Activated gamma-delta T cell treated with Interleukin-2 at 50 U/mL for 16 hours (primary cell): ENCODE results near the gene PTPRM.
"Not testable (repeated sequence)": the region's sequence is repeated elsewhere in the genome, so short reads cannot be mapped to it uniquely, and the experiment has no call there.

ENCODE experiments used
- DNase-seq: peaks from one replicate; pipeline ENCODE4 v3.0.0-alpha.2; 2020

PTPRM gene

GRCh38 chr18:8423051-8423557 lies 856.0 kb downstream of the PTPRM start:
- DNase-seq: no peak

GRCh38 chr18:8424481-8424880 lies 857.4 kb downstream of the PTPRM start:
- DNase-seq: no peak

- no peak for DNase-seq
Observed at GRCh38 chr18:8424917-8425725, 858.0 kb downstream of the PTPRM start.

- no peak for DNase-seq
Observed at GRCh38 chr18:8426401-8426800, 859.3 kb downstream of the PTPRM start.

- DNase-seq: no peak
Observed at GRCh38 chr18:8427339-8427738, 860.2 kb downstream of the PTPRM start.

GRCh38 chr18:8428951-8429350 lies 861.8 kb downstream of the PTPRM start:
- no peak for DNase-seq

- no peak for DNase-seq
Observed at GRCh38 chr18:8431036-8431435, 863.9 kb downstream of the PTPRM start.

GRCh38 chr18:8433323-8433722 lies 866.2 kb downstream of the PTPRM start:
- DNase-seq: no peak

- DNase-seq: no peak
Observed at GRCh38 chr18:8433771-8434170, 866.7 kb downstream of the PTPRM start.

- DNase-seq: no peak
Observed at GRCh38 chr18:8435376-8435775, 868.3 kb downstream of the PTPRM start.

GRCh38 chr18:8439055-8439454 lies 871.9 kb downstream of the PTPRM start:
- no peak for DNase-seq

GRCh38 chr18:8443505-8443904 lies 876.4 kb downstream of the PTPRM start:
- no peak for DNase-seq

GRCh38 chr18:8446936-8447335 lies 879.8 kb downstream of the PTPRM start:
- not testable (repeated sequence) for DNase-seq

GRCh38 chr18:8448130-8448529 lies 881.0 kb downstream of the PTPRM start:
- DNase-seq: no peak

- no peak for DNase-seq
Observed at GRCh38 chr18:8450013-8450412, 882.9 kb downstream of the PTPRM start.

- no peak for DNase-seq
Observed at GRCh38 chr18:8450898-8451665, 884.0 kb downstream of the PTPRM start.

GRCh38 chr18:8453528-8453927 lies 886.4 kb downstream of the PTPRM start:
- DNase-seq: no peak

GRCh38 chr18:8454136-8454535 lies 887.0 kb downstream of the PTPRM start:
- DNase-seq: no peak

- no peak for DNase-seq
Observed at GRCh38 chr18:8455661-8456614, 888.8 kb downstream of the PTPRM start.
